GM20431 (cell line): ENCODE results near the gene GPX5.
"Not testable (repeated sequence)": the region's sequence is repeated elsewhere in the genome, so short reads cannot be mapped to it uniquely, and the experiment has no call there.

ENCODE experiments used
- in situ Hi-C: fragments of 300-500 bp; cut with MseI, MboI; formaldehyde crosslinking; loops from one replicate; pipeline ENCODE4 v1.15.0; 2020; ENCODE audit warnings: low sequenced_read_pairs; ENCODE audit not compliant: unreplicated experiment

GPX5 gene

GRCh38 chr6:28511628-28512300 lies 13.9 kb upstream of the GPX5 start:
- in situ Hi-C loops = no loop called here

GRCh38 chr6:28512387-28512786 lies 13.3 kb upstream of the GPX5 start:
- in situ Hi-C loops = not testable (repeated sequence)

GRCh38 chr6:28515676-28516075 lies 10.0 kb upstream of the GPX5 start, which contains the start of gene GPX6:
Gene GPX6, minus strand, starts transcription at chr6:28515793. Its CDS starts 50 bp downstream, at chr6:28515743.
- in situ Hi-C loops = no loop called here

- in situ Hi-C loops = no loop called here
Measured at GRCh38 chr6:28517964-28518363, 7.7 kb upstream of the GPX5 start.

- in situ Hi-C loops = no loop called here
Measured at GRCh38 chr6:28522594-28523240, 3.0 kb upstream of the GPX5 start.

GRCh38 chr6:28523241-28523622 lies 2.4 kb upstream of the GPX5 start:
- in situ Hi-C loops = no loop called here

GRCh38 chr6:28530777-28531176 lies 5.1 kb downstream of the GPX5 start:
- in situ Hi-C loops = no loop called here

- in situ Hi-C loops = no loop called here
Measured at GRCh38 chr6:28531479-28532128, 5.9 kb downstream of the GPX5 start.

- in situ Hi-C loops = no loop called here
Measured at GRCh38 chr6:28534306-28534705, 8.6 kb downstream of the GPX5 start.

GRCh38 chr6:28534875-28535274 lies 9.2 kb downstream of the GPX5 start:
- in situ Hi-C loops = no loop called here

GRCh38 chr6:28537065-28537464 lies 11.4 kb downstream of the GPX5 start:
- in situ Hi-C loops = no loop called here

GRCh38 chr6:28537509-28538140 lies 11.9 kb downstream of the GPX5 start:
- in situ Hi-C loops = no loop called here

- in situ Hi-C loops = no loop called here
Measured at GRCh38 chr6:28541996-28542395, 16.3 kb downstream of the GPX5 start.

GRCh38 chr6:28542440-28543296 lies 17.0 kb downstream of the GPX5 start:
- in situ Hi-C loops = no loop called here

GRCh38 chr6:28543651-28544610 lies 18.2 kb downstream of the GPX5 start:
- in situ Hi-C loops = no loop called here

- in situ Hi-C loops = no loop called here
Measured at GRCh38 chr6:28545955-28546354, 20.3 kb downstream of the GPX5 start.

GRCh38 chr6:28547003-28547402 lies 21.3 kb downstream of the GPX5 start:
- in situ Hi-C loops = not testable (repeated sequence)

- in situ Hi-C loops = no loop called here
Measured at GRCh38 chr6:28551891-28552666, 26.4 kb downstream of the GPX5 start.
